Prostate gland (tissue), 2 donors: ENCODE measurements around the gene ANKRD6. TPM values are rescaled to one million over a fixed set of nuclear protein-coding genes. Genes with fewer than 3 reads are reported as not detected.

Source experiments
- DNase-seq: peaks from one replicate; pipeline ENCODE4 v3.0.0-alpha.2; 2019; ENCODE audit warnings: low spot score
- H3K27ac ChIP-seq, 2 donors: fragments of 200-600 bp; sonication (generic); 2 replicates each; pipeline ENCODE4 v1.5.1; 2017 to 2019
- H3K27me3 ChIP-seq: fragments of 200-600 bp; sonication (generic); replicated peaks from 2 replicates; pipeline ENCODE4 v1.5.1; 2019; ENCODE audit not compliant: insufficient read depth
- H3K36me3 ChIP-seq, 2 donors: fragments of 200-600 bp; sonication (generic); 1 replicate in 1 of 2; 2 replicates in 1 of 2; pipeline versions ENCODE4 v1.5.1 to v1.8.1; 2017 to 2019
- H3K4me1 ChIP-seq: fragments of 200-600 bp; sonication (generic); replicated peaks from 2 replicates; pipeline ENCODE4 v1.5.1; 2019
- H3K4me3 ChIP-seq, 2 donors: fragments of 200-600 bp; sonication (generic); 2 replicates each; pipeline ENCODE4 v1.5.1; 2017 to 2019
- H3K9me3 ChIP-seq: fragments of 200-600 bp; sonication (generic); 2 replicates; pipeline ENCODE4 v1.5.1; 2017
- POLR2A ChIP-seq: fragments of 450-650 bp; IDR thresholded peaks from one replicate; pipeline ENCODE4 v1.6.1; 2016; ENCODE audit warnings: antibody characterized with exemption, mild to moderate bottlenecking
- POLR2AphosphoS5 ChIP-seq: sonication (generic); formaldehyde crosslinking; IDR thresholded peaks from one replicate; pipeline ENCODE4 v1.6.1; 2017; ENCODE audit warnings: antibody characterized with exemption
- WGBS: methylation state at CpG from one replicate; pipeline ENCODE4 v1.1.5; 2018; 5-methylcytosine and 5-hydroxymethylcytosine counted together
- intact Hi-C: fragments of 100-400 bp; cut with DNase I; formaldehyde crosslinking; loops from one replicate; pipeline ENCODE4 v1.14.2; 2022
- total RNA-seq, 2 donors: library from RNA; depleted of rRNA; stranded (reverse); fragments of >200 nt; gene quantifications; one replicate each; pipeline ENCODE4 v1.1.0, GENCODE V29; 2016
- TF ChIP-seq, protein P1 (sequence below), 4 experiments: fragments of 200-600 bp in 2 of 4; fragments of 450-650 bp in 2 of 4; sonication (generic) in 2 of 4; IDR thresholded peaks; 1 replicate in 3 of 4; 2 replicates in 1 of 4; pipeline ENCODE4 v1.5.1; 2016 to 2019; ENCODE audit warnings: antibody characterized with exemption in 4 of 4, mild to moderate bottlenecking in 2 of 4, moderate library complexity in 2 of 4

ANKRD6 gene
- total RNA-seq, 2 donors from 2014 or later: 11.9 to 30.9 TPM

- WGBS: 1% methylated on average over 66 of the region's 85 CpGs
- no peaks in the 10 kb centered on the region for H3K9me3 ChIP-seq
- peak; percentile 10 for TF ChIP-seq POLR2AphosphoS5
- TF ChIP-seq, protein P1, sequence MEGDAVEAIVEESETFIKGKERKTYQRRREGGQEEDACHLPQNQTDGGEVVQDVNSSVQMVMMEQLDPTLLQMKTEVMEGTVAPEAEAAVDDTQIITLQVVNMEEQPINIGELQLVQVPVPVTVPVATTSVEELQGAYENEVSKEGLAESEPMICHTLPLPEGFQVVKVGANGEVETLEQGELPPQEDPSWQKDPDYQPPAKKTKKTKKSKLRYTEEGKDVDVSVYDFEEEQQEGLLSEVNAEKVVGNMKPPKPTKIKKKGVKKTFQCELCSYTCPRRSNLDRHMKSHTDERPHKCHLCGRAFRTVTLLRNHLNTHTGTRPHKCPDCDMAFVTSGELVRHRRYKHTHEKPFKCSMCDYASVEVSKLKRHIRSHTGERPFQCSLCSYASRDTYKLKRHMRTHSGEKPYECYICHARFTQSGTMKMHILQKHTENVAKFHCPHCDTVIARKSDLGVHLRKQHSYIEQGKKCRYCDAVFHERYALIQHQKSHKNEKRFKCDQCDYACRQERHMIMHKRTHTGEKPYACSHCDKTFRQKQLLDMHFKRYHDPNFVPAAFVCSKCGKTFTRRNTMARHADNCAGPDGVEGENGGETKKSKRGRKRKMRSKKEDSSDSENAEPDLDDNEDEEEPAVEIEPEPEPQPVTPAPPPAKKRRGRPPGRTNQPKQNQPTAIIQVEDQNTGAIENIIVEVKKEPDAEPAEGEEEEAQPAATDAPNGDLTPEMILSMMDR (IDR thresholded peaks at IDR 0.05): peak in 1 of 4 experiments; percentile 2
- peak; percentile 67 for TF ChIP-seq POLR2A
- H3K36me3 ChIP-seq: no peaks in the 10 kb centered on the region
- H3K4me3 ChIP-seq: peak within 1 kb of the TSS; percentile 79 to 82
- no peaks in the 10 kb centered on the region for H3K27me3 ChIP-seq
- no peaks in the 10 kb centered on the region for H3K4me1 ChIP-seq
- peak within 1 kb of the TSS; percentile 77 to 84 for H3K27ac ChIP-seq
- intact Hi-C loops: no loop called here
- DNase-seq: peak; percentile 77
Observed at GRCh38 chr6:89412071-89413005, 20.6 kb upstream of the ANKRD6 start, which contains the start of gene RRAGD. Gene RRAGD, minus strand, starts transcription at chr6:89412273. Its CDS starts 280 bp downstream, at chr6:89411993.

- 12% methylated on average over 9 of the region's 9 CpGs for WGBS
- intact Hi-C loops: no loop called here
- Histone ChIP-seq H3K36me3 (no peaks in the 10 kb centered on the region), H3K4me3 (peak overlapping the region; percentile 79 to 82), H3K27ac (peak overlapping the region; percentile 77 to 84), H3K4me1 (no peaks in the 10 kb centered on the region), H3K9me3 (no peaks in the 10 kb centered on the region), H3K27me3 (no peaks in the 10 kb centered on the region)
- DNase-seq: peak; percentile 67
- peak; percentile 69 for TF ChIP-seq POLR2AphosphoS5
- no peak for TF ChIP-seq POLR2A
- TF ChIP-seq, protein P1 (IDR thresholded peaks at IDR 0.05): peak in 1 of 4 experiments; percentile 4
Observed at GRCh38 chr6:89413006-89413400, 19.9 kb upstream of the ANKRD6 start.

DNA sequence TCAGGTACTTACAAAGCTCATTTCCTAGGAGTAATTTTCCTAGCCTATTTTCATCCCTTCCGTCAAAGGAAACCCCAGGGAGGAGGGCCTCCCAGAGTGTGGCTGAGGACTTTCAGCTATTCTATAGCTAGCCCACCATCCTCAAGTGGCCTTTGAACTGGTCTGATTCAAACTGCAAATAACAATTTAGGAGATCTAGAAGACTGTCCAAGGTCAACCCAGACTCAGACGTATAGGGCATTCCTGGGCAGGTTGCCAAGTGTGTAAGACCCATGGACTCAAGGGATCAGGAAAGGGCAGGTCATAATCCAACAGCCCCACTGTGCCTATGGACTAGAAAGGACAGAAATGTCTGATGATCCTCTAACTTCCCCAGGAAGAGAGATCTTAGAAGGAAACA, 18.7 kb upstream of the ANKRD6 start:
- Histone ChIP-seq H3K4me3 (no peak overlapping the region), H3K27ac (no peak overlapping the region), H3K36me3 (no peaks in the 10 kb centered on the region), H3K27me3 (no peaks in the 10 kb centered on the region), H3K4me1 (no peaks in the 10 kb centered on the region), H3K9me3 (no peaks in the 10 kb centered on the region)
- no peak for TF ChIP-seq POLR2AphosphoS5
- TF ChIP-seq, protein P1 (IDR thresholded peaks at IDR 0.05): no peak
- TF ChIP-seq POLR2A: no peak
- WGBS: 48% methylated on average over 2 of the region's 2 CpGs
- DNase-seq: no peak
- intact Hi-C loops: no loop called here

DNA sequence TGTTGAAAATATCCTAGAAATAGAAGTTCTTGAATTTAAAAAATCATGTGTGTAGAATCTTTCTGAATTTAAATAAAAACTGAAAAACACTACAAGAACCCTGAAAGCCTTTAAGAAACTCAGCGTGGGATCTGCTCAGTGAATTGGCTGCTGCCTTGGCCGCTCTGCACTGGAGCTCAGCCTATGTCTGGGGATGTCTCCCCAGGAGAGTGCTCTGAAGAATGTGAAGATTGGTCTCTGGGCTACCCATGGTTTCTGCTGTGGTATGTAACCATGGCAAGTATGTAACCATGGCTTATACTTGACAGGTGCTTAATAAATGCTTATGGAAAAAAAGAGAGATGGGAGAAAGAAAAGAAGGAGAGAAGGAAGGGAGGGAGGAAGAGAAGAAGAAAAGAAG, 17.8 kb upstream of the ANKRD6 start:
- WGBS: 90% methylated on average over 2 of the region's 2 CpGs
- Histone ChIP-seq H3K36me3 (no peaks in the 10 kb centered on the region), H3K27ac (no peak overlapping the region), H3K27me3 (no peaks in the 10 kb centered on the region), H3K9me3 (no peaks in the 10 kb centered on the region), H3K4me3 (no peak overlapping the region), H3K4me1 (no peaks in the 10 kb centered on the region)
- no peak for DNase-seq
- TF ChIP-seq POLR2A (no peak), POLR2AphosphoS5 (no peak)
- TF ChIP-seq, protein P1 (IDR thresholded peaks at IDR 0.05): no peak
- intact Hi-C loops: no loop called here
